H9 (cell line): Measurements from ENCODE around the gene KCNJ16. TPM values are rescaled to one million over a fixed set of nuclear protein-coding genes. Genes with fewer than 3 reads are reported as not detected.

Experiments used
- DNase-seq: peaks from one replicate; pipeline ENCODE4 v3.0.0-alpha.2; 2017
- H2AFZ ChIP-seq: one replicate; pipeline ENCODE4 v1.6.1; 2013; ENCODE audit warnings: mild to moderate bottlenecking, low read length, control low read depth, moderate library complexity
- H2AK5ac ChIP-seq: 2 replicates; pipeline ENCODE4 v1.6.1; 2013; ENCODE audit warnings: low read length, control low read depth, mixed read lengths; ENCODE audit not compliant: insufficient read length
- H2BK120ac ChIP-seq: one replicate; pipeline ENCODE4 v1.6.1; 2013; ENCODE audit warnings: low read depth, mild to moderate bottlenecking, low read length, control low read depth, inconsistent platforms; ENCODE audit not compliant: poor library complexity, severe bottlenecking
- H2BK12ac ChIP-seq: 2 replicates; pipeline ENCODE4 v1.6.1; 2013; ENCODE audit warnings: low read length, control low read depth, mixed read lengths, low read depth; ENCODE audit not compliant: insufficient read length
- H2BK15ac ChIP-seq: 2 replicates; pipeline ENCODE4 v1.6.1; 2013; ENCODE audit warnings: low read depth, low read length, control low read depth
- H2BK20ac ChIP-seq: one replicate; pipeline ENCODE4 v1.6.1; 2013; ENCODE audit warnings: low read depth, mild to moderate bottlenecking, low read length, control low read depth, inconsistent platforms; ENCODE audit not compliant: poor library complexity, severe bottlenecking
- H2BK5ac ChIP-seq: 2 replicates; pipeline ENCODE4 v1.6.1; 2013; ENCODE audit warnings: low read length, control low read depth, mixed read lengths; ENCODE audit not compliant: insufficient read length
- H3K14ac ChIP-seq: 2 replicates; pipeline ENCODE4 v1.6.1; 2013; ENCODE audit warnings: low read length, control low read depth; ENCODE audit not compliant: insufficient read depth
- H3K18ac ChIP-seq: 2 replicates; pipeline ENCODE4 v1.6.1; 2013; ENCODE audit warnings: low read depth, mild to moderate bottlenecking, mixed read lengths, low read length, control low read depth; ENCODE audit not compliant: insufficient read length
- H3K23ac ChIP-seq: 2 replicates; pipeline ENCODE4 v1.6.1; 2013; ENCODE audit warnings: low read length, control low read depth, mixed read lengths, low read depth; ENCODE audit not compliant: insufficient read length
- H3K23me2 ChIP-seq: 2 replicates; pipeline ENCODE4 v1.6.1; 2013; ENCODE audit warnings: low read depth, mild to moderate bottlenecking, mixed read lengths, low read length, control low read depth; ENCODE audit not compliant: insufficient read length, poor library complexity, severe bottlenecking
- H3K27ac ChIP-seq: 2 replicates; pipeline ENCODE4 v1.5.1; 2013; ENCODE audit warnings: low read length, control low read depth, mixed read lengths, low read depth; ENCODE audit not compliant: insufficient read length
- H3K27me3 ChIP-seq: 2 replicates; pipeline ENCODE4 v1.6.1; 2013; ENCODE audit warnings: low read length, control low read depth, inconsistent platforms; ENCODE audit not compliant: insufficient read depth
- H3K4ac ChIP-seq: 2 replicates; pipeline ENCODE4 v1.6.1; 2013; ENCODE audit warnings: low read depth, mild to moderate bottlenecking, control low read depth, inconsistent platforms, low read length, moderate library complexity
- H3K4me1 ChIP-seq: 2 replicates; pipeline ENCODE4 v1.6.1; 2013; ENCODE audit warnings: low read length, control low read depth, inconsistent platforms; ENCODE audit not compliant: insufficient read depth
- H3K4me2 ChIP-seq: 2 replicates; pipeline ENCODE4 v1.6.1; 2013; ENCODE audit warnings: low read length, control low read depth, mixed read lengths; ENCODE audit not compliant: insufficient read length, insufficient read depth
- H3K56ac ChIP-seq: 2 replicates; pipeline ENCODE4 v1.6.1; 2013; ENCODE audit warnings: low read depth, mild to moderate bottlenecking, mixed read lengths, low read length, control low read depth; ENCODE audit not compliant: insufficient read length
- H3K79me1 ChIP-seq: 2 replicates; pipeline ENCODE4 v1.6.1; 2013; ENCODE audit warnings: low read depth, mild to moderate bottlenecking, moderate library complexity, low read length, control low read depth, inconsistent platforms; ENCODE audit not compliant: insufficient read depth, poor library complexity, severe bottlenecking
- H3K79me2 ChIP-seq: 2 replicates; pipeline ENCODE4 v1.6.1; 2013; ENCODE audit warnings: low read length, control low read depth, inconsistent platforms; ENCODE audit not compliant: insufficient read depth
- H3K9ac ChIP-seq: 2 replicates; pipeline ENCODE4 v1.6.1; 2013; ENCODE audit warnings: low read length, control low read depth, mixed read lengths; ENCODE audit not compliant: insufficient read length; ENCODE audit errors: extremely low read depth
- H3K9me3 ChIP-seq: one replicate; pipeline ENCODE4 v1.6.1; 2013; ENCODE audit warnings: low read depth, low read length, inconsistent platforms; ENCODE audit not compliant: control insufficient read depth
- H3T11ph ChIP-seq: one replicate; pipeline ENCODE4 v1.6.1; 2013; ENCODE audit warnings: mild to moderate bottlenecking, low read length, control low read depth, inconsistent platforms
- H4K20me1 ChIP-seq: one replicate; pipeline ENCODE4 v1.6.1; 2013; ENCODE audit not compliant: control insufficient read depth, insufficient read length, insufficient read depth
- H4K5ac ChIP-seq: 2 replicates; pipeline ENCODE4 v1.6.1; 2013; ENCODE audit warnings: low read depth, mild to moderate bottlenecking, mixed read lengths, low read length, control low read depth; ENCODE audit not compliant: insufficient read length
- H4K8ac ChIP-seq: replicated peaks from 2 replicates; pipeline ENCODE4 v1.6.1; 2013; ENCODE audit warnings: low read length, control low read depth, mixed read lengths, low read depth; ENCODE audit not compliant: insufficient read length
- H4K91ac ChIP-seq: 2 replicates; pipeline ENCODE4 v1.6.1; 2013; ENCODE audit warnings: low read depth, mild to moderate bottlenecking, moderate library complexity, mixed read lengths, low read length, control low read depth; ENCODE audit not compliant: insufficient read length
- H3K27ac Mint-ChIP-seq, 3 experiments: 2 replicates in 2 of 3; 3 replicates in 1 of 3; pipeline ENCODE4 v1.8.0; 2020 to 2021; ENCODE audit warnings: mixed read lengths in 3 of 3, mild to moderate bottlenecking in 1 of 3, moderate library complexity in 1 of 3
- H3K27me3 Mint-ChIP-seq: 2 replicates; pipeline ENCODE4 v1.8.0; 2021; ENCODE audit warnings: low read depth, mild to moderate bottlenecking, moderate library complexity, mixed read lengths
- H3K36me3 Mint-ChIP-seq, 3 experiments: 2 replicates in 2 of 3; 3 replicates in 1 of 3; pipeline ENCODE4 v1.8.0; 2020 to 2021; ENCODE audit warnings: low read depth in 3 of 3, mixed read lengths in 3 of 3; ENCODE audit not compliant: insufficient read depth in 1 of 3
- H3K4me1 Mint-ChIP-seq, 2 experiments: 2 replicates each; pipeline ENCODE4 v1.8.0; 2020; ENCODE audit warnings: mixed read lengths in 2 of 2
- H3K4me3 Mint-ChIP-seq, 2 experiments: 2 replicates in 1 of 2; 3 replicates in 1 of 2; pipeline ENCODE4 v1.8.0; 2020 to 2021; ENCODE audit warnings: mild to moderate bottlenecking in 2 of 2, mixed read lengths in 2 of 2, moderate library complexity in 1 of 2
- H3K9me3 Mint-ChIP-seq, 2 experiments: 2 replicates in 1 of 2; 3 replicates in 1 of 2; pipeline ENCODE4 v1.8.0; 2020; ENCODE audit warnings: mild to moderate bottlenecking in 2 of 2, mixed read lengths in 2 of 2, moderate library complexity in 1 of 2
- WGBS: extraction: QIAGEN DNeasy Blood & Tissue Kit; methylation state at CpG from one replicate; pipeline ENCODE4 v1.1.7; 2013; ENCODE audit warnings: missing lambda C conversion rate, low lambda C conversion rate, mixed read lengths; ENCODE audit not compliant: insufficient read length; ENCODE audit errors: extremely low coverage; 5-methylcytosine and 5-hydroxymethylcytosine counted together
- total RNA-seq: library from RNA; stranded (reverse); gene quantifications from 2 replicates; pipeline ENCODE4 v1.2.1, GENCODE V29; 2021
- TF ChIP-seq, protein P1 (sequence below): fragments of 200-600 bp; sonication (generic); conservative IDR thresholded peaks from 3 replicates; pipeline ENCODE4 v1.8.0; 2021; ENCODE audit warnings: antibody characterized with exemption, mild to moderate bottlenecking

KCNJ16 gene
- total RNA-seq, 1 experiment from 2014 or later = not detected

DNA sequence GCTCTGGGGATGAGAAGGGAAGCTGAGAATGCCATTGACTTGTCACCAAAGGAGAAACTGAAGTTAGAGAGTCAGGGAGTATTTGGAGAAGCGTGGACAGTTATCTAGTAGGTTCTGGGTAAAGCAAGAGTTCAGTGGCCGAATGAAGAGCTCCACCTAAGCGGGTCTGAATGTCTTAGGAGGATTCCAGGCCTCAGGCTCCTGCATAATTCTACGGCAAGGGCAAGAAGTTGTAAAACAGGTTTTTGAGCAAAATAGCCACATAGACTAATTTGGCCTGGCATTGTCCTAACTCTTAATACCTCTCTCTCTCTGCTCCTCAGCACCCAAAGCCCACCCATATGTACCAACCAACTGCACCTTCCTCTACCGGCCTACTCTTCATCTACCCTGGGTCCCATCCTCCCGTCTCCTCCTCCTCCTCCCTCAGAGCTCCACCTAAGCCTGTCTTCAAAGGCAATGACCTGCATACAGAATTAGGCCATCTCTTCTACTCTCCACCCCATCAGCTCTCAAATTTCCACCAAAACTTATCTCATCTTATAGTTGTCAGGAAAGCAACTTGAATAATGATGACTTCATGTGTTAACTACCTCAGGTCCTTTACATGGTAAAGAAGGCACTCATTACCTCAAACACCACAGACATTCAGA is 52.3 kb downstream of the KCNJ16 start:
- Histone ChIP-seq H3K79me1 (no peaks in the 10 kb centered on the region), H3K9me3 (no peaks in the 10 kb centered on the region), H3K18ac (no peak overlapping the region), H3K4ac (no peak overlapping the region), H4K5ac (no peak overlapping the region), H3K27ac (no peak overlapping the region), H4K8ac (no peak overlapping the region), H3K4me1 (no peaks in the 10 kb centered on the region), H4K91ac (no peak overlapping the region), H3K4me2 (no peak overlapping the region), H3K56ac (no peak overlapping the region), H3K23ac (no peak overlapping the region), H2BK120ac (no peak overlapping the region), H3K23me2 (no peaks in the 10 kb centered on the region), H3K79me2 (no peaks in the 10 kb centered on the region), H2AFZ (no peak overlapping the region), H2BK20ac (no peak overlapping the region), H2BK12ac (no peak overlapping the region), H2BK5ac (no peak overlapping the region), H3K9ac (no peak overlapping the region), H3K14ac (no peak overlapping the region), H2BK15ac (no peak overlapping the region), H4K20me1 (no peaks in the 10 kb centered on the region), H2AK5ac (no peak overlapping the region), H3K27me3 (no peaks in the 10 kb centered on the region), H3T11ph (no peak overlapping the region)
- H3K36me3 Mint-ChIP-seq = no peaks in the 10 kb centered on the region; a peak in 1 of 7 replicates
- H3K4me3 Mint-ChIP-seq = no peak overlapping the region
- DNase-seq = no peak
- peaks cover 3 to 8% of the 10 kb centered on the region in 2 experiments for H3K4me1 Mint-ChIP-seq
- no CpG with 5 or more reads among the region's 6 CpGs for WGBS
- TF ChIP-seq, protein P1, sequence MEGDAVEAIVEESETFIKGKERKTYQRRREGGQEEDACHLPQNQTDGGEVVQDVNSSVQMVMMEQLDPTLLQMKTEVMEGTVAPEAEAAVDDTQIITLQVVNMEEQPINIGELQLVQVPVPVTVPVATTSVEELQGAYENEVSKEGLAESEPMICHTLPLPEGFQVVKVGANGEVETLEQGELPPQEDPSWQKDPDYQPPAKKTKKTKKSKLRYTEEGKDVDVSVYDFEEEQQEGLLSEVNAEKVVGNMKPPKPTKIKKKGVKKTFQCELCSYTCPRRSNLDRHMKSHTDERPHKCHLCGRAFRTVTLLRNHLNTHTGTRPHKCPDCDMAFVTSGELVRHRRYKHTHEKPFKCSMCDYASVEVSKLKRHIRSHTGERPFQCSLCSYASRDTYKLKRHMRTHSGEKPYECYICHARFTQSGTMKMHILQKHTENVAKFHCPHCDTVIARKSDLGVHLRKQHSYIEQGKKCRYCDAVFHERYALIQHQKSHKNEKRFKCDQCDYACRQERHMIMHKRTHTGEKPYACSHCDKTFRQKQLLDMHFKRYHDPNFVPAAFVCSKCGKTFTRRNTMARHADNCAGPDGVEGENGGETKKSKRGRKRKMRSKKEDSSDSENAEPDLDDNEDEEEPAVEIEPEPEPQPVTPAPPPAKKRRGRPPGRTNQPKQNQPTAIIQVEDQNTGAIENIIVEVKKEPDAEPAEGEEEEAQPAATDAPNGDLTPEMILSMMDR = no peak
- peak overlapping the region in 1 of 3 experiments; percentile 41; a peak in 1 of 7 replicates for H3K27ac Mint-ChIP-seq
- peaks cover 0 to 3% of the 10 kb centered on the region in 2 experiments; a peak in 1 of 5 replicates for H3K9me3 Mint-ChIP-seq
- no peaks in the 10 kb centered on the region for H3K27me3 Mint-ChIP-seq
